H1 (cell line): ENCODE results near the gene SLC16A9. TPM values are rescaled to one million over a fixed set of nuclear protein-coding genes. Genes with fewer than 3 reads are reported as not detected.

Source experiments
- CTCF ChIA-PET: fragments of 300-600 bp; sonication (Branson Sonifier 250); formaldehyde crosslinking; loops from one replicate; lab custom pipeline; 2021; ENCODE audit not compliant: partially characterized antibody; lab: Charles Lee
- POLR2A ChIA-PET: fragments of 300-600 bp; sonication (Branson Sonifier 250); formaldehyde crosslinking; loops from one replicate; lab custom pipeline; 2021; ENCODE audit warnings: inconsistent platforms; ENCODE audit not compliant: partially characterized antibody; lab: Charles Lee
- DNase-seq, 2 experiments: peaks; one replicate each; pipeline versions ENCODE4 v3.0.0 to v3.0.0-alpha.2; 2010 to 2022; ENCODE audit warnings: low spot score in 2 of 2, low read depth in 1 of 2, mixed read lengths in 1 of 2
- FAIRE-seq: peaks from 2 replicates; lab custom pipeline; 2011; peaks lifted over from hg19 to GRCh38; lab: Jason Lieb, UNC
- H2AFZ ChIP-seq: 2 replicates; pipeline ENCODE4 v1.8.1; 2012; ENCODE audit warnings: low read length, inconsistent platforms
- H2AK5ac ChIP-seq: 2 replicates; pipeline ENCODE4 v1.6.1; 2013; ENCODE audit warnings: low read depth, low read length
- H2BK120ac ChIP-seq: replicated peaks from 2 replicates; pipeline ENCODE3; 2013; ENCODE audit warnings: low read depth, low read length, inconsistent platforms
- H2BK12ac ChIP-seq: 2 replicates; pipeline ENCODE4 v1.6.1; 2013; ENCODE audit warnings: low read depth, low read length
- H2BK15ac ChIP-seq: 2 replicates; pipeline ENCODE4 v1.6.1; 2013; ENCODE audit warnings: low read length
- H2BK20ac ChIP-seq: 2 replicates; pipeline ENCODE4 v1.6.1; 2013; ENCODE audit warnings: low read length
- H2BK5ac ChIP-seq: 2 replicates; pipeline ENCODE4 v1.6.1; 2013; ENCODE audit warnings: low read depth, low read length
- H3K14ac ChIP-seq: 2 replicates; pipeline ENCODE4 v1.6.1; 2013; ENCODE audit warnings: inconsistent platforms; ENCODE audit not compliant: insufficient read length
- H3K18ac ChIP-seq: 2 replicates; pipeline ENCODE4 v1.6.1; 2013; ENCODE audit warnings: low read length; ENCODE audit errors: extremely low read depth
- H3K23ac ChIP-seq: 2 replicates; pipeline ENCODE4 v1.6.1; 2013; ENCODE audit warnings: inconsistent platforms; ENCODE audit not compliant: insufficient read length
- H3K23me2 ChIP-seq: 2 replicates; pipeline ENCODE4 v1.6.1; 2013; ENCODE audit warnings: low read depth, low read length
- H3K27ac ChIP-seq: 2 replicates; pipeline ENCODE4 v1.6.1; 2011; ENCODE audit warnings: low read depth, low read length, inconsistent platforms
- H3K27me3 ChIP-seq, 4 experiments: replicated peaks in 1 of 4; 1 replicate in 1 of 4; 2 replicates in 3 of 4; pipeline versions ENCODE4 v1.6.1 to v1.8.1; 2011 to 2013; ENCODE audit warnings: low read length in 3 of 4, mild to moderate bottlenecking in 3 of 4, inconsistent platforms in 2 of 4, mixed read lengths in 2 of 4, moderate library complexity in 1 of 4; ENCODE audit not compliant: control insufficient read depth in 3 of 4, insufficient read depth in 3 of 4; ENCODE audit errors: extremely low read depth in 1 of 4
- H3K36me3 ChIP-seq, 4 experiments: 2 replicates each; pipeline versions ENCODE4 v1.6.1 to v1.8.1; 2011 to 2013; ENCODE audit warnings: mild to moderate bottlenecking in 4 of 4, low read length in 3 of 4, moderate library complexity in 2 of 4, control low read depth in 1 of 4, inconsistent platforms in 1 of 4; ENCODE audit not compliant: insufficient read depth in 4 of 4, control insufficient read depth in 2 of 4
- H3K4ac ChIP-seq: replicated peaks from 2 replicates; pipeline ENCODE3; 2013; ENCODE audit warnings: low read length, low read depth, mixed read lengths, inconsistent platforms; ENCODE audit not compliant: insufficient read length
- H3K4me1 ChIP-seq, 4 experiments: replicated peaks in 1 of 4; 1 replicate in 1 of 4; 2 replicates in 3 of 4; pipeline versions ENCODE4 v1.6.1 to v1.8.1; 2011 to 2013; ENCODE audit warnings: low read length in 3 of 4, inconsistent platforms in 2 of 4, mixed read lengths in 1 of 4; ENCODE audit not compliant: insufficient read depth in 4 of 4, control insufficient read depth in 3 of 4
- H3K4me2 ChIP-seq, 2 experiments: 2 replicates each; pipeline versions ENCODE4 v1.6.1 to v1.8.1; 2011 to 2013; ENCODE audit warnings: low read depth in 2 of 2, low read length in 2 of 2, control low read depth in 1 of 2, inconsistent platforms in 1 of 2, mild to moderate bottlenecking in 1 of 2; ENCODE audit not compliant: insufficient read depth in 1 of 2
- H3K4me3 ChIP-seq, 4 experiments: fragments of 200-600, 300-600 bp in 1 of 4; sonication (generic), shearing (Covaris generic), sonication (Bioruptor Twin) in 1 of 4; 2 replicates each; pipeline versions ENCODE4 v1.5.1 to v1.8.1; 2011 to 2016; ENCODE audit warnings: low read length in 4 of 4, low read depth in 3 of 4, control low read depth in 2 of 4, inconsistent platforms in 2 of 4, mild to moderate bottlenecking in 2 of 4, mixed read lengths in 1 of 4, moderate library complexity in 1 of 4; ENCODE audit not compliant: insufficient read depth in 2 of 4; ENCODE audit errors: extremely low read depth in 1 of 4
- H3K56ac ChIP-seq: replicated peaks from 2 replicates; pipeline ENCODE3; 2013; ENCODE audit warnings: low read depth, mild to moderate bottlenecking, mixed read lengths, low read length, inconsistent platforms; ENCODE audit not compliant: insufficient read length
- H3K79me1 ChIP-seq: 2 replicates; pipeline ENCODE4 v1.6.1; 2013; ENCODE audit warnings: low read depth, low read length, control low read depth
- H3K79me2 ChIP-seq, 2 experiments: 2 replicates each; pipeline versions ENCODE4 v1.6.1 to v1.8.1; 2012 to 2013; ENCODE audit warnings: low read length in 2 of 2, mild to moderate bottlenecking in 2 of 2, inconsistent platforms in 1 of 2; ENCODE audit not compliant: insufficient read depth in 2 of 2, control insufficient read depth in 1 of 2
- H3K9ac ChIP-seq, 4 experiments: replicated peaks in 1 of 4; 1 replicate in 1 of 4; 2 replicates in 3 of 4; pipeline versions ENCODE4 v1.6.1 to v1.8.1; 2011 to 2013; ENCODE audit warnings: low read depth in 3 of 4, low read length in 3 of 4, control low read depth in 2 of 4, mild to moderate bottlenecking in 2 of 4, moderate library complexity in 2 of 4, inconsistent platforms in 1 of 4; ENCODE audit errors: extremely low read depth in 1 of 4
- H3K9me3 ChIP-seq, 2 experiments: 2 replicates each; pipeline versions ENCODE4 v1.6.1 to v1.8.1; 2012 to 2013; ENCODE audit warnings: mild to moderate bottlenecking in 2 of 2, moderate library complexity in 2 of 2, control low read depth in 1 of 2, inconsistent platforms in 1 of 2, low read depth in 1 of 2, low read length in 1 of 2, mixed read lengths in 1 of 2; ENCODE audit not compliant: insufficient read depth in 2 of 2
- H4K20me1 ChIP-seq, 2 experiments: replicated peaks in 1 of 2; 2 replicates each; pipeline versions ENCODE3 to v1.8.1; 2011 to 2013; ENCODE audit warnings: inconsistent platforms in 2 of 2, low read length in 2 of 2, mild to moderate bottlenecking in 1 of 2; ENCODE audit not compliant: insufficient read depth in 2 of 2, control insufficient read depth in 1 of 2
- H4K5ac ChIP-seq: 2 replicates; pipeline ENCODE4 v1.6.1; 2013; ENCODE audit warnings: low read length, low read depth, mixed read lengths, inconsistent platforms; ENCODE audit not compliant: insufficient read length
- H4K8ac ChIP-seq: 2 replicates; pipeline ENCODE4 v1.8.0; 2013; ENCODE audit warnings: mild to moderate bottlenecking, moderate library complexity, low read length, inconsistent platforms; ENCODE audit not compliant: insufficient read depth; ENCODE audit errors: extremely low read depth
- H4K91ac ChIP-seq: replicated peaks from 2 replicates; pipeline ENCODE3; 2013; ENCODE audit warnings: low read length, mixed read lengths, inconsistent platforms; ENCODE audit not compliant: insufficient read length
- BACH1 ChIP-seq: IDR thresholded peaks from 2 replicates; pipeline ENCODE4 v1.6.1; 2012; ENCODE audit warnings: low read length, improper control_type of control experiment
- CTCF ChIP-seq, 3 experiments: IDR thresholded peaks; 1 replicate in 2 of 3; 2 replicates in 1 of 3; pipeline versions ENCODE4 v1.5.1 to v1.6.1; 2011; ENCODE audit warnings: low read length in 3 of 3, mild to moderate bottlenecking in 3 of 3, inconsistent platforms in 2 of 3, low read depth in 1 of 3, moderate library complexity in 1 of 3; ENCODE audit not compliant: insufficient read depth in 1 of 3; ENCODE audit errors: control extremely low read depth in 1 of 3
- EP300 ChIP-seq, 2 experiments: IDR thresholded peaks; 1 replicate in 1 of 2; 2 replicates in 1 of 2; pipeline ENCODE4 v1.6.1; 2011 to 2012; ENCODE audit warnings: low read depth in 2 of 2, low read length in 2 of 2, mild to moderate bottlenecking in 2 of 2, borderline replicate concordance in 1 of 2, inconsistent platforms in 1 of 2, moderate library complexity in 1 of 2
- MAFK ChIP-seq: IDR thresholded peaks from 2 replicates; pipeline ENCODE4 v1.6.1; 2012; ENCODE audit warnings: low read depth, mild to moderate bottlenecking, improper control_type of control experiment, low read length
- PHF8 ChIP-seq: fragments of 200-600 bp; sonication (generic); conservative IDR thresholded peaks from 2 replicates; pipeline ENCODE4 v1.7.1; 2012; ENCODE audit warnings: low read depth, mild to moderate bottlenecking, inconsistent platforms, low read length, moderate library complexity
- RAD21 ChIP-seq, 2 experiments: IDR thresholded peaks in 1 of 2; conservative IDR thresholded peaks in 1 of 2; 2 replicates each; pipeline ENCODE4 v1.6.1; 2011; ENCODE audit warnings: low read depth in 2 of 2, low read length in 2 of 2, improper control_type of control experiment in 1 of 2, inconsistent platforms in 1 of 2, mild to moderate bottlenecking in 1 of 2, moderate library complexity in 1 of 2
- USF2 ChIP-seq: IDR thresholded peaks from 2 replicates; pipeline ENCODE4 v1.6.1; 2011; ENCODE audit warnings: low read length, improper control_type of control experiment
- YY1 ChIP-seq: IDR thresholded peaks from 2 replicates; pipeline ENCODE4 v1.6.1; 2011; ENCODE audit warnings: low read depth, mild to moderate bottlenecking, low read length
- WGBS, 2 experiments: shearing (Covaris generic) in 1 of 2; methylation state at CpG; one replicate each; pipeline versions ENCODE4 v1.1.6 to v1.1.7; 2013 to 2015; ENCODE audit warnings: low lambda C conversion rate in 2 of 2, mixed read lengths in 2 of 2, inconsistent platforms in 1 of 2, low coverage in 1 of 2, missing lambda C conversion rate in 1 of 2; ENCODE audit not compliant: insufficient replicate concordance in 2 of 2, insufficient coverage in 1 of 2, insufficient read length in 1 of 2; ENCODE audit errors: extremely low coverage in 1 of 2, missing lambda C conversion rate in 1 of 2; 5-methylcytosine and 5-hydroxymethylcytosine counted together
- polyA plus RNA-seq, 7 experiments: library from polyadenylated mRNA; depleted of rRNA in 3 of 7; stranded (reverse) in 5 of 7; unstranded in 2 of 7; fragments of >200 nt in 5 of 7; fragments of 200-250 nt in 2 of 7; gene quantifications; 1 replicate in 5 of 7; 2 replicates in 1 of 7; 4 replicates in 1 of 7; pipeline versions ENCODE4 v1.2.1 to v1.2.3, GENCODE V29; 2011 to 2013; ENCODE audit warnings: missing spikeins in 2 of 7, mixed read lengths in 2 of 7
- total RNA-seq: library from RNA; stranded (reverse); fragmentation: NEBNext Ultra II Directional; extraction: Animal tissue kit (Norgen Biotek cat#: 25700); gene quantifications from 2 replicates; pipeline ENCODE4 v1.2.1, GENCODE V29; 2021
- TF ChIP-seq, protein P1 (sequence below): IDR thresholded peaks from 2 replicates; pipeline ENCODE4 v1.6.1; 2012; ENCODE audit warnings: inconsistent platforms

Gene SLC16A9
- total and polyA plus RNA-seq, 2 of the 8 experiments (the other 6 are each of a cell fraction or from before 2014, with no cell fraction given) = 11.2 to 20.5 TPM

- no peaks in the 10 kb centered on the region for H3K9me3 ChIP-seq
- no peak overlapping the region for H4K5ac ChIP-seq
- H2BK20ac ChIP-seq = no peak overlapping the region
- H4K20me1 ChIP-seq = no peaks in the 10 kb centered on the region
- no peak overlapping the region for H3K18ac ChIP-seq
- no peaks in the 10 kb centered on the region for H3K27me3 ChIP-seq
- no peak overlapping the region for H3K4ac ChIP-seq
- H3K4me2 ChIP-seq = no peak overlapping the region
- H4K91ac ChIP-seq = no peak overlapping the region
- ChIA-PET CTCF (interaction anchor here (0.6 kb wide), 1 partner anchor 321 kb away, joined by 4 read pairs; no protein-coding TSS in a partner anchor), POLR2A (no interaction called here)
- peaks cover 0 to 12% (median 4%) of the 10 kb centered on the region in 4 experiments; a peak in 3 of 8 replicates for H3K36me3 ChIP-seq
- no peak overlapping the region for H2BK12ac ChIP-seq
- H3K79me2 ChIP-seq = no peaks in the 10 kb centered on the region
- no peak overlapping the region for H3K9ac ChIP-seq
- H3K4me1 ChIP-seq = peaks cover 0 to 2% (median 0%) of the 10 kb centered on the region in 4 experiments; a peak in 2 of 7 replicates
- no peak overlapping the region for H2BK5ac ChIP-seq
- no peak overlapping the region for H3K27ac ChIP-seq
- H3K14ac ChIP-seq = no peak overlapping the region
- H3K79me1 ChIP-seq = no peaks in the 10 kb centered on the region
- H3K56ac ChIP-seq = no peak overlapping the region
- no peak for FAIRE-seq
- DNase-seq = no peak
- 100% methylated on average over 1 of the region's 1 CpG; no CpG with 5 or more reads in 1 of the 2 experiments for WGBS, 2 experiments
- no peak overlapping the region for H3K4me3 ChIP-seq
- no peak overlapping the region for H2AFZ ChIP-seq
- no peak overlapping the region for H2BK15ac ChIP-seq
- no peak overlapping the region for H3K23ac ChIP-seq
- no peak overlapping the region for H2AK5ac ChIP-seq
- H4K8ac ChIP-seq = no peak overlapping the region
- H3K23me2 ChIP-seq = no peaks in the 10 kb centered on the region
- H2BK120ac ChIP-seq = no peak overlapping the region
- TF ChIP-seq MAFK = no peak
- TF ChIP-seq CTCF (IDR thresholded peaks at IDR 0.05; ENCODE audit: control extremely low read depth in 1 of 3, insufficient read depth in 1 of 3, low read depth in 1 of 3, low read length in 3 of 3) = no peak
- TF ChIP-seq EP300 (IDR thresholded peaks at IDR 0.05; ENCODE audit: borderline replicate concordance in 1 of 2, low read depth in 2 of 2, low read length in 2 of 2) = no peak
- no peak for TF ChIP-seq RAD21 (IDR thresholded peaks at IDR 0.05 in 1 of 2, conservative IDR thresholded peaks at IDR 0.05 in 1 of 2; ENCODE audit: low read depth in 2 of 2, low read length in 2 of 2)
- TF ChIP-seq BACH1 = no peak
- TF ChIP-seq USF2 = no peak
- TF ChIP-seq, protein P1, sequence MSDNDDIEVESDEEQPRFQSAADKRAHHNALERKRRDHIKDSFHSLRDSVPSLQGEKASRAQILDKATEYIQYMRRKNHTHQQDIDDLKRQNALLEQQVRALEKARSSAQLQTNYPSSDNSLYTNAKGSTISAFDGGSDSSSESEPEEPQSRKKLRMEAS = no peak
- TF ChIP-seq YY1 = no peak
- no peak for TF ChIP-seq PHF8
Observed at GRCh38 chr10:59687657-59688056, 22.0 kb downstream of the SLC16A9 start.
